A673 (cell line): ENCODE measurements around the gene TEAD1. TPM values are rescaled to one million over a fixed set of nuclear protein-coding genes. Genes with fewer than 3 reads are reported as not detected.

Source experiments
- BruUV-seq: library from RNA; stranded (reverse); fragments of 400-500 nt; replicated peaks from 2 replicates; lab custom pipeline; 2021; lab: Mats Ljungman, UMichigan
- CTCF ChIA-PET: fragments of 300-600 bp; sonication (Branson Sonifier 250); formaldehyde crosslinking; loops from one replicate; lab custom pipeline; 2022; ENCODE audit warnings: antibody characterized with exemption; lab: Charles Lee
- POLR2A ChIA-PET: fragments of 300-600 bp; sonication (Branson Sonifier 250); formaldehyde crosslinking; loops from one replicate; lab custom pipeline; 2022; ENCODE audit warnings: antibody characterized with exemption; ENCODE audit not compliant: low non-redundant PET; lab: Charles Lee
- DNase-seq: peaks from one replicate; pipeline ENCODE4 v3.0.0-alpha.2; 2015; ENCODE audit warnings: low spot score
- H3K27ac ChIP-seq: fragments of 200-600 bp; sonication (generic); 2 replicates; pipeline ENCODE4 v1.5.1; 2016; ENCODE audit warnings: mixed run types, low read depth, mild to moderate bottlenecking, mixed read lengths, antibody characterized with exemption, low read length; ENCODE audit not compliant: poor library complexity, severe bottlenecking
- H3K27me3 ChIP-seq: fragments of 200-600 bp; sonication (generic); replicated peaks from 2 replicates; pipeline ENCODE4 v1.6.1; 2017; ENCODE audit warnings: mixed run types, low read depth, mild to moderate bottlenecking, mixed read lengths, antibody characterized with exemption, low read length; ENCODE audit not compliant: insufficient read depth, poor library complexity
- H3K36me3 ChIP-seq: fragments of 200-600 bp; sonication (generic); 2 replicates; pipeline ENCODE4 v1.6.1; 2016; ENCODE audit warnings: mixed run types, mild to moderate bottlenecking, mixed read lengths, antibody characterized with exemption, low read length; ENCODE audit not compliant: insufficient read depth, poor library complexity, severe bottlenecking
- H3K4me1 ChIP-seq: fragments of 200-600 bp; sonication (generic); 2 replicates; pipeline ENCODE4 v1.6.1; 2017; ENCODE audit warnings: mixed run types, mild to moderate bottlenecking, mixed read lengths, antibody characterized with exemption, low read length; ENCODE audit not compliant: insufficient read depth, poor library complexity, severe bottlenecking
- H3K4me3 ChIP-seq: fragments of 200-600 bp; sonication (generic); 2 replicates; pipeline ENCODE4 v1.5.1; 2016; ENCODE audit warnings: low read depth, mixed run types, mild to moderate bottlenecking, mixed read lengths, low read length; ENCODE audit not compliant: poor library complexity, severe bottlenecking
- H3K9me3 ChIP-seq: fragments of 200-600 bp; sonication (generic); 2 replicates; pipeline ENCODE4 v1.6.1; 2016; ENCODE audit warnings: mixed run types, low read depth, mild to moderate bottlenecking, mixed read lengths, antibody characterized with exemption, low read length; ENCODE audit not compliant: poor library complexity, severe bottlenecking
- EZH2 ChIP-seq: fragments of 200-600 bp; sonication (generic); IDR thresholded peaks from 2 replicates; pipeline ENCODE4 v1.6.1; 2017; ENCODE audit warnings: borderline replicate concordance, low read depth, mild to moderate bottlenecking, mixed read lengths, antibody characterized with exemption, low read length; ENCODE audit not compliant: poor library complexity, severe bottlenecking
- intact Hi-C: fragments of 100-400 bp; cut with micrococcal nuclease; formaldehyde crosslinking; loops from one replicate; pipeline ENCODE4 v1.10.0; 2022; ENCODE audit not compliant: unreplicated experiment
- total RNA-seq: library from RNA; stranded (reverse); gene quantifications from 2 replicates; pipeline ENCODE4 v1.2.3, GENCODE V29; 2021
- TF ChIP-seq, protein P1 (sequence below): fragments of 300-800, 200-600 bp; sonication (generic); conservative IDR thresholded peaks from 2 replicates; pipeline ENCODE4 v1.5.1; 2017; ENCODE audit warnings: low read depth, mild to moderate bottlenecking, antibody characterized with exemption, low read length, moderate library complexity, mixed read lengths

The TEAD1 gene
- total RNA-seq, 1 experiment from 2014 or later, result 81.8 TPM

- no peak overlapping the region for H3K27ac ChIP-seq
- no peaks in the 10 kb centered on the region for H3K27me3 ChIP-seq
- DNase-seq, result no peak
- ChIA-PET CTCF (no interaction called here), POLR2A (no interaction called here)
- H3K4me1 ChIP-seq, result peaks cover 12% of the 10 kb centered on the region
- H3K4me3 ChIP-seq, result no peak overlapping the region
- intact Hi-C loops, result no loop called here
- peaks cover 8% of the 10 kb centered on the region for H3K36me3 ChIP-seq
- TF ChIP-seq, protein P1, sequence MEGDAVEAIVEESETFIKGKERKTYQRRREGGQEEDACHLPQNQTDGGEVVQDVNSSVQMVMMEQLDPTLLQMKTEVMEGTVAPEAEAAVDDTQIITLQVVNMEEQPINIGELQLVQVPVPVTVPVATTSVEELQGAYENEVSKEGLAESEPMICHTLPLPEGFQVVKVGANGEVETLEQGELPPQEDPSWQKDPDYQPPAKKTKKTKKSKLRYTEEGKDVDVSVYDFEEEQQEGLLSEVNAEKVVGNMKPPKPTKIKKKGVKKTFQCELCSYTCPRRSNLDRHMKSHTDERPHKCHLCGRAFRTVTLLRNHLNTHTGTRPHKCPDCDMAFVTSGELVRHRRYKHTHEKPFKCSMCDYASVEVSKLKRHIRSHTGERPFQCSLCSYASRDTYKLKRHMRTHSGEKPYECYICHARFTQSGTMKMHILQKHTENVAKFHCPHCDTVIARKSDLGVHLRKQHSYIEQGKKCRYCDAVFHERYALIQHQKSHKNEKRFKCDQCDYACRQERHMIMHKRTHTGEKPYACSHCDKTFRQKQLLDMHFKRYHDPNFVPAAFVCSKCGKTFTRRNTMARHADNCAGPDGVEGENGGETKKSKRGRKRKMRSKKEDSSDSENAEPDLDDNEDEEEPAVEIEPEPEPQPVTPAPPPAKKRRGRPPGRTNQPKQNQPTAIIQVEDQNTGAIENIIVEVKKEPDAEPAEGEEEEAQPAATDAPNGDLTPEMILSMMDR, result no peak
- no peak for TF ChIP-seq EZH2
- no peaks in the 10 kb centered on the region for H3K9me3 ChIP-seq
- no TSS peak for BruUV-seq
These were observed 223.2 kb downstream of the TEAD1 start for GRCh38 chr11:12897390-12897789.

GRCh38 chr11:12897867-12898266 lies 223.6 kb downstream of the TEAD1 start:
- peaks cover 12% of the 10 kb centered on the region for H3K4me1 ChIP-seq
- ChIA-PET POLR2A (interaction anchor here (0.6 kb wide), 1 partner anchor 318 kb away, joined by 12 read pairs; no protein-coding TSS in a partner anchor), CTCF (no interaction called here)
- BruUV-seq, result no TSS peak
- H3K9me3 ChIP-seq, result no peaks in the 10 kb centered on the region
- H3K27ac ChIP-seq, result no peak overlapping the region
- H3K4me3 ChIP-seq, result no peak overlapping the region
- H3K27me3 ChIP-seq, result no peaks in the 10 kb centered on the region
- no peak for DNase-seq
- intact Hi-C loops, result no loop called here
- TF ChIP-seq, protein P1, result no peak
- TF ChIP-seq EZH2, result no peak
- H3K36me3 ChIP-seq, result peaks cover 8% of the 10 kb centered on the region

DNA sequence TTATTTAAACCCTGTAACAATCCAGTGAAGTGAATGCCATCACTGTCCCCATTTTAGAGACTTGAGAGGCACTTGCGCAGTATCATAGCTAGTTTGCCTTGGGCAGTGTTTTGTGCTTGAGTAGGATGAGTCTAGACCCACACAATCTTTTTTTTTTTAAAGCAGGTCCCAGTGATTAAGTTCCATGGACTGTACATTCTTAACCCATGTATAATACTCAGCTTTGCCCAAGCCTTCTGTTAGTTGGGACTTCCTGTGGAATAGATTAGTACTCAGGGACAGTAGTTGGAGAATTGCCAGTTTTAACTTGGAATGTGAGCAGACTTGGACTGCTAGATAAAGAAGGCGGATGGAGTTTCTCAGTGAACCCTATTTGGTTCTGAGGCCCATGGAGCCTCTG lies 226.3 kb downstream of the TEAD1 start:
- H3K4me1 ChIP-seq, result peaks cover 6% of the 10 kb centered on the region
- CTCF ChIA-PET, result interaction anchor here (1.1 kb wide), 1 partner anchor 14 kb away, joined by 3 read pairs; no protein-coding TSS in a partner anchor
- POLR2A ChIA-PET, result no interaction called here
- H3K27me3 ChIP-seq, result no peaks in the 10 kb centered on the region
- no TSS peak for BruUV-seq
- H3K27ac ChIP-seq, result no peak overlapping the region
- TF ChIP-seq, protein P1, result no peak
- no peak for TF ChIP-seq EZH2
- intact Hi-C loops, result no loop called here
- no peaks in the 10 kb centered on the region for H3K9me3 ChIP-seq
- peaks cover 8% of the 10 kb centered on the region for H3K36me3 ChIP-seq
- DNase-seq, result peak; percentile 69
- H3K4me3 ChIP-seq, result no peak overlapping the region
